Fibroblast of villous mesenchyme (primary cell): Measurements from ENCODE around the gene ATG14. TPM values are rescaled to one million over a fixed set of nuclear protein-coding genes. Genes with fewer than 3 reads are reported as not detected.
"Not testable (repeated sequence)": the region's sequence is repeated elsewhere in the genome, so short reads cannot be mapped to it uniquely, and the experiment has no call there.

Experiments
- DNase-seq: peaks from one replicate; pipeline ENCODE4 v3.0.0-alpha.2; 2010; ENCODE audit warnings: low read depth
- H3K4me3 ChIP-seq: 2 replicates; pipeline ENCODE4 v1.5.1; 2011; ENCODE audit warnings: low read depth, mild to moderate bottlenecking, low read length
- CTCF ChIP-seq: IDR thresholded peaks from 2 replicates; pipeline ENCODE4 v1.5.1; 2012; ENCODE audit warnings: low read depth, mild to moderate bottlenecking, low read length; ENCODE audit not compliant: insufficient read depth
- total RNA-seq: library from RNA; depleted of rRNA; stranded (reverse); fragments of >200 nt; gene quantifications from 2 replicates; pipeline ENCODE4 v1.2.3, GENCODE V29; 2012

Gene ATG14
- total RNA-seq, 1 donor: 14.7 TPM

GRCh38 chr14:55383541-55384140 is 28.0 kb downstream of the ATG14 start:
- TF ChIP-seq CTCF: no peak
- peak; percentile 66 for DNase-seq
- no peak overlapping the region for H3K4me3 ChIP-seq

- H3K4me3 ChIP-seq: not testable (repeated sequence)
- DNase-seq: peak; percentile 30
These were observed 28.6 kb downstream of the ATG14 start for GRCh38 chr14:55383056-55383466.

- DNase-seq: peak; percentile 55
- H3K4me3 ChIP-seq: no peak overlapping the region
- TF ChIP-seq CTCF: no peak
These were observed 29.1 kb downstream of the ATG14 start for GRCh38 chr14:55382483-55382882.

GRCh38 chr14:55381561-55381960 is 30.1 kb downstream of the ATG14 start:
- no peak overlapping the region for H3K4me3 ChIP-seq
- DNase-seq: no peak
- TF ChIP-seq CTCF: no peak

- DNase-seq: no peak
- no peak overlapping the region for H3K4me3 ChIP-seq
- TF ChIP-seq CTCF: no peak
These were observed 30.6 kb downstream of the ATG14 start for GRCh38 chr14:55381040-55381439.

- no peak for DNase-seq
- TF ChIP-seq CTCF: peak; percentile 11
- no peak overlapping the region for H3K4me3 ChIP-seq
These were observed 34.4 kb downstream of the ATG14 start for GRCh38 chr14:55377236-55377635.

- no peak for DNase-seq
- no peak overlapping the region for H3K4me3 ChIP-seq
- no peak for TF ChIP-seq CTCF
These were observed 36.9 kb downstream of the ATG14 start for GRCh38 chr14:55374771-55375170.
